Aorta (tissue), 5 donors: ENCODE measurements around the gene CR2. TPM values are rescaled to one million over a fixed set of nuclear protein-coding genes. Genes with fewer than 3 reads are reported as not detected.
"Not testable (repeated sequence)": the region's sequence is repeated elsewhere in the genome, so short reads cannot be mapped to it uniquely, and the experiment has no call there.

Experiments
- ATAC-seq: fragments of 200-7000 bp; cut with Tn5 transposase; one replicate; pipeline ENCODE4 v1.9.1; 2022; ENCODE audit warnings: moderate library complexity; ENCODE audit not compliant: low FRiP score
- DNase-seq, 2 donors: peaks; one replicate each; pipeline ENCODE4 v3.0.0-alpha.2; 2020
- H3K27ac ChIP-seq, 2 donors: one replicate each; pipeline ENCODE4 v1.5.1; 2013; ENCODE audit warnings: low read length in 2 of 2, mild to moderate bottlenecking in 2 of 2, moderate library complexity in 2 of 2, control low read depth in 1 of 2, inconsistent platforms in 1 of 2, low read depth in 1 of 2
- H3K27me3 ChIP-seq, 2 donors: one replicate each; pipeline ENCODE4 v1.6.1; 2013; ENCODE audit warnings: control low read depth in 1 of 2, low read length in 1 of 2, mild to moderate bottlenecking in 1 of 2, moderate library complexity in 1 of 2; ENCODE audit not compliant: insufficient read depth in 2 of 2, control insufficient read depth in 1 of 2
- H3K36me3 ChIP-seq, 2 donors: one replicate each; pipeline ENCODE4 v1.6.1; 2013; ENCODE audit warnings: control low read depth in 1 of 2, low read length in 1 of 2, mild to moderate bottlenecking in 1 of 2; ENCODE audit not compliant: insufficient read depth in 2 of 2, control insufficient read depth in 1 of 2
- H3K4me1 ChIP-seq, 2 donors: one replicate each; pipeline ENCODE4 v1.6.1; 2013; ENCODE audit warnings: low read length in 2 of 2, control low read depth in 1 of 2, mild to moderate bottlenecking in 1 of 2, moderate library complexity in 1 of 2; ENCODE audit not compliant: insufficient read depth in 2 of 2, control insufficient read depth in 1 of 2
- H3K4me3 ChIP-seq, 2 donors: one replicate each; pipeline ENCODE4 v1.5.1; 2013; ENCODE audit warnings: low read length in 2 of 2, control low read depth in 1 of 2, mild to moderate bottlenecking in 1 of 2
- H3K9me3 ChIP-seq: one replicate; pipeline ENCODE4 v1.6.1; 2013; ENCODE audit warnings: mild to moderate bottlenecking, low read length; ENCODE audit not compliant: control insufficient read depth
- WGBS, 2 donors: extraction: QIAGEN DNeasy Blood & Tissue Kit; methylation state at CpG; one replicate each; pipeline ENCODE4 v1.1.7; 2013; 5-methylcytosine and 5-hydroxymethylcytosine counted together
- intact Hi-C, 2 donors: fragments of 100-400 bp; cut with DNase I; formaldehyde crosslinking; loops; one replicate each; pipeline versions ENCODE4 v1.14.2 to v1.15.0; 2022
- polyA plus RNA-seq, 2 donors: library from polyadenylated mRNA; stranded (reverse); fragments of 200-250 nt; gene quantifications; one replicate each; pipeline ENCODE4 v1.2.3, GENCODE V29; 2013
- total RNA-seq, 2 donors: library from RNA; stranded (reverse); fragmentation: NEBNext Ultra II Directional; extraction: Animal tissue kit (Norgen Biotek cat#: 25700); gene quantifications; one replicate each; pipeline ENCODE4 v1.2.1, GENCODE V29; 2021
- donor health status: healthy with polysubstance abuse.
- donor health status: Bipolar disorder and iron deficiency.
- donor health status: DM: no; HTN: no; CAD: no.
- donor health status: DM: no; HTN: no; CAD: no.
- donor health status: DM: yes; HTN: yes; CAD: no.

CR2 gene
- total and polyA plus RNA-seq, 4 donors = 0.13 to 0.58 (median 0.36) TPM; not detected in 1

- DNase-seq, ATAC-seq, intact Hi-C loops, H3K27ac ChIP-seq, H3K36me3 ChIP-seq, H3K27me3 ChIP-seq, H3K4me1 ChIP-seq, H3K9me3 ChIP-seq, H3K4me3 ChIP-seq: not testable (repeated sequence)
- no CpG with 5 or more reads among the region's 5 CpGs for WGBS, 2 donors
These were observed 82.1 kb downstream of the CR2 start for GRCh38 chr1:207536263-207536662.

Other genes starting within 250 kb of the CR2 start
- 10 to 100 TPM; 84.8 to 86.7 TPM for gene CD55, start 132.7 kb upstream of the CR2 start, total RNA-seq
- gene CD55, start 132.7 kb upstream of the CR2 start, polyA plus RNA-seq = 10 to 100 TPM; 20.2 to 29.6 TPM
- 10 to 100 TPM in 1 of 2 donors, 1 to 10 TPM in 1; 9.9 to 58.5 TPM for gene CR1, start 41.8 kb downstream of the CR2 start, total RNA-seq
- 1 to 10 TPM in 1 of 2 donors, under 1 TPM in 1; 0.23 to 1.4 TPM for gene CR1, start 41.8 kb downstream of the CR2 start, polyA plus RNA-seq
- under 1 TPM in 1 of 2 donors, not detected in 1; 0.24 TPM for gene CR1L, start 190.8 kb downstream of the CR2 start, total RNA-seq
- not detected for gene CR1L, start 190.8 kb downstream of the CR2 start, polyA plus RNA-seq